IPS-NIHi11 (cell line): ENCODE data around the gene ZNF438.
"Not testable (repeated sequence)": the region's sequence is repeated elsewhere in the genome, so short reads cannot be mapped to it uniquely, and the experiment has no call there.

ENCODE experiments used
- DNase-seq: peaks from one replicate; pipeline ENCODE4 v3.0.0; 2012; ENCODE audit warnings: mixed read lengths, low spot score

Gene ZNF438

GRCh38 chr10:31031558-31032257 lies at the start of gene ZNF438:
Gene ZNF438, minus strand, starts transcription at chr10:31031865. Its CDS starts 154,831 bp downstream, at chr10:30877034.
- DNase-seq: peak; percentile 92

- DNase-seq: no peak
Measured at GRCh38 chr10:31076610-31076988, 44.9 kb upstream of the ZNF438 start.

GRCh38 chr10:31075881-31076609 lies 44.4 kb upstream of the ZNF438 start:
- no peak for DNase-seq

GRCh38 chr10:31075434-31075833 lies 43.8 kb upstream of the ZNF438 start:
- no peak for DNase-seq

GRCh38 chr10:31074722-31075086 lies 43.0 kb upstream of the ZNF438 start:
- DNase-seq: no peak

GRCh38 chr10:31073996-31074721 lies 42.5 kb upstream of the ZNF438 start:
- DNase-seq: no peak

- no peak for DNase-seq
Measured at GRCh38 chr10:31073211-31073610, 41.5 kb upstream of the ZNF438 start.

GRCh38 chr10:31072451-31072850 lies 40.8 kb upstream of the ZNF438 start:
- no peak for DNase-seq

GRCh38 chr10:31071232-31072005 lies 39.8 kb upstream of the ZNF438 start:
- no peak for DNase-seq

GRCh38 chr10:31070691-31071090 lies 39.0 kb upstream of the ZNF438 start:
- no peak for DNase-seq

GRCh38 chr10:31070025-31070424 lies 38.4 kb upstream of the ZNF438 start:
- no peak for DNase-seq

GRCh38 chr10:31069411-31069810 lies 37.7 kb upstream of the ZNF438 start:
- no peak for DNase-seq

- no peak for DNase-seq
Measured at GRCh38 chr10:31064348-31064747, 32.7 kb upstream of the ZNF438 start.

GRCh38 chr10:31063841-31064240 lies 32.2 kb upstream of the ZNF438 start:
- no peak for DNase-seq

GRCh38 chr10:31062856-31063255 lies 31.2 kb upstream of the ZNF438 start:
- no peak for DNase-seq

GRCh38 chr10:31061941-31062340 lies 30.3 kb upstream of the ZNF438 start:
- DNase-seq: no peak

- no peak for DNase-seq
Measured at GRCh38 chr10:31058795-31059703, 27.4 kb upstream of the ZNF438 start.

GRCh38 chr10:31056678-31057077 lies 25.0 kb upstream of the ZNF438 start:
- DNase-seq: not testable (repeated sequence)

- no peak for DNase-seq
Measured at GRCh38 chr10:31055573-31056251, 24.0 kb upstream of the ZNF438 start.

- no peak for DNase-seq
Measured at GRCh38 chr10:31051703-31052102, 20.0 kb upstream of the ZNF438 start.

- DNase-seq: no peak
Measured at GRCh38 chr10:31042670-31043069, 11.0 kb upstream of the ZNF438 start.
